T follicular helper cell (primary cell): ENCODE results near the gene CHRND.

Experiments used
- DNase-seq: peaks from one replicate; pipeline ENCODE4 v3.0.0-alpha.2; 2020; ENCODE audit warnings: low read depth

The CHRND gene

GRCh38 chr2:232573042-232573441, 47.1 kb downstream of the CHRND start:
- no peak for DNase-seq

GRCh38 chr2:232573771-232574435, 47.9 kb downstream of the CHRND start:
- no peak for DNase-seq

DNA sequence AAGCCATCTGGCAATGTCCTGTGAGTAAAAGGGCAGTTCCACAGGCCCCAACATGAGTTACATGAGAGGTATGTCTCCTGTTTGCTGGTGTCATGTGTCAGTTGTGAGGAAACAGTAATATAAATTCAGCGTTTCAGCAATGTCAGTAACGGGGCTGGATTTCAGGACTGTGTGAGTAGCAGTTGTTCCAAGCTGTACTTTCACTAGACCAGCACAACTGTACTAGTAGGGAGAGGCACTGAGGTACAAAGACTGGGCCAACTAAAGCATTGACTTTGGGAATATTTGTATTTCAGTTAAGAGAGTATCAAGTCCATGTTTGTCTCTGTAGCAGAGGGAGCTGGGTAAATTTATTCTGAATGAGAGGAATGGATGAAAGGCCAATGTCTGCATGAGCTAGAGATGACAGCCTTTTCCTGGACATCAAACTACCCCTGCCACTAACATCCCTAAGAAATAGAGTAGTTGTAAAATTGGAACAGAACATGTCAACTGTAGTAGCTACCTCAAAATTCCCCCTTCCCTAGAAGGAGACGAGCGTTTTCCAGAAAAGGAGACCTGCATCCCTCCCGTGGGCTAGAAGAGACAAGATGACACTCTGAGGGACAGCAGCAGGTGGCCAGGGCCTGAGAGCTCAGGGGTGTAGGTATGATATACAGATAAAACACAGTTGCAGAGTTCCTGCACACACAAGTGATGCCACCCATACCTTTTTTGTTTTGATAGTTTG, 48.9 kb downstream of the CHRND start:
- DNase-seq: no peak

- DNase-seq: no peak
These were observed 49.4 kb downstream of the CHRND start for GRCh38 chr2:232575404-232575746.

GRCh38 chr2:232576995-232577394, 51.0 kb downstream of the CHRND start:
- no peak for DNase-seq

DNA sequence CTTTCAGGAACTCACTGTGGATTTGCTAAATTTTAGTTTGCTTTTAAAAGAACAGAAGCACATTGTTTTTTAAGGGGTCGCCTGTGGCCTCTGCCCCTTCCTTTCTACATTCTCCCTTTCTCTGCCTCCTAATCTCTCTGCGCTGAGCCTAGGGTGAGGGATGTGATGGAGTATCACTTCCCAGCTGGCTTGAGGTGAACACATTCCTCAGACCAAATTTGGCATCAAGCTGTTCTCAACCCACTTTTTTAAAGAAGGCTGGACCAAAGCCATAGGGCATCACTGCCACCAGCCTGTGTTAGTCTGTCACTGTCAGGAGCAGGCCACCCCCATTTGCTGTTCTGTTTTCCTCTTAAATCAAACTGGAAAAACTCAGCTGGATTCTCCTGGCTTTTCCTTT, 51.9 kb downstream of the CHRND start:
- no peak for DNase-seq

DNA sequence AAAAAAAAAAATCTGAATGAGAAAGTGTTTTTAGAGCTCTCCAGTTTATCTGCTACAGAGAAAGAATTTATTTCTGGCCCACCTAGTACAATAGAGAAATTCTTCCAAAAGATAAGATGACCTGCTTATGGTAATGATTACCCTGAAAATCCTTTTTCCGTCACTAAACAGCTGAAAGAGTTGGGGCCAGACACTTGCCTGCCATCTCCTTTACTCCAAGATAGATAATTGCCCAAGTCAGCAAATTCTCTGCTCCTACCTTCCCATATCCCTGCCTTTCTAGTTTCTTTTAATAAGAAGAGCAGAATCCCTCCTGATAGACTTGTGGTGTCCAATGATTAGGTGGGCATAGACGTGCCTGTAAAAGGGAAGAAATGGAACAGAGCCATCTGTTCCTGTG, 52.7 kb downstream of the CHRND start:
- DNase-seq: no peak

GRCh38 chr2:232580648-232580981, 54.7 kb downstream of the CHRND start:
- no peak for DNase-seq

GRCh38 chr2:232581725-232582124, 55.8 kb downstream of the CHRND start:
- no peak for DNase-seq

DNA sequence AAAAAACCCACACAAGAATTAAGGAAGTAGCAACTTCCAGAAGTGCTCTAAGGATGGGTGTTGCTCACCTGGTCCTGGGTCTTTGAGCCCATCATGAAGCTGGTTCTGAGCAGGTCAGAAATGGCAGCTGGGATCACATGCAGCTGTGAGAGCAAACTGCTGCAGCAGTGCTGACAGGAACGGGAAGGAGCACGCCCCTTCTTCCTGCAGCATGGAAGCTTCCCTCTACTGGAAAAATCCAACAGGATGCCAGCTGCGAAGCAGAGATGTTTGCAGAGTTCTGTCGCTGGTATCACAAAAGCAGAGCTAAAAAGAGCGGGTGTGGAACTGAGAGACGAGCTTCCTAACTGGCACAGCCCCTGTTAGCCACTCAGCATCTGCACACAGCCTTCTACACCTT, 58.3 kb downstream of the CHRND start:
- no peak for DNase-seq
